ENCODE results near the gene CENPU.
A peak's percentile ranks its signal among the peaks of the same experiment; 100 is the strongest.
"Not testable (repeated sequence)": the region's sequence is repeated elsewhere in the genome, so short reads cannot be mapped to it uniquely, and the experiment has no call there.

DNA sequence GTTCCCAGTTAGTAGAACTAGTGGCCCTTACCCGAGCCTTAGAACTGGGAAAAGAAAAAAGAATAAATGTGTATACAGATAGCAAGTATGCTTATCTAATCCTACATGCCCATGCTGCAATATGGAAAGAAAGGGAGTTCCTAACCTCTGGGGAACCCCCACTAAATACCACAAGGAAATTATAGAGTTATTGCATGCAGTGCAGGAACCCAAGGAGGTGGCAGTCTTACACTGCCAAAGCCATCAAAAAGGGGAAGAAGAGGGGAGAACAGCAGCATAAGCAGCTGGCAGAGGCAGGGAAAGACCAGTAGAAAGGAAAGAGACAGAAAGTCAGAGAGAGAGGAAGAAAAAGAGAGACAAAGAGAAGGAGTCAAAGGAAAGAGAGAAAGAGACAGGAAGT, 5.7 kb upstream of the CENPU start:
- TF ChIP-seq CTCF (IDR thresholded peaks at IDR 0.05; ENCODE audit: insufficient read depth, low read length); POLR2AphosphoS5 (IDR thresholded peaks at IDR 0.05; ENCODE audit: low read depth); REST (IDR thresholded peaks at IDR 0.05; ENCODE audit: insufficient replicate concordance, low read depth): not testable (repeated sequence)
- peak; percentile 70; the same call in 1 of the 2 replicates for TF ChIP-seq SPI1 (IDR thresholded peaks at IDR 0.05; ENCODE audit: borderline replicate concordance, low read depth)
